ENCODE measurements around the gene LEFTY1. TPM values are rescaled to one million over a fixed set of nuclear protein-coding genes. Genes with fewer than 3 reads are reported as not detected.

The LEFTY1 gene
- polyA plus RNA-seq, 1 donor from 2014 or later, result 4.1 TPM

DNA sequence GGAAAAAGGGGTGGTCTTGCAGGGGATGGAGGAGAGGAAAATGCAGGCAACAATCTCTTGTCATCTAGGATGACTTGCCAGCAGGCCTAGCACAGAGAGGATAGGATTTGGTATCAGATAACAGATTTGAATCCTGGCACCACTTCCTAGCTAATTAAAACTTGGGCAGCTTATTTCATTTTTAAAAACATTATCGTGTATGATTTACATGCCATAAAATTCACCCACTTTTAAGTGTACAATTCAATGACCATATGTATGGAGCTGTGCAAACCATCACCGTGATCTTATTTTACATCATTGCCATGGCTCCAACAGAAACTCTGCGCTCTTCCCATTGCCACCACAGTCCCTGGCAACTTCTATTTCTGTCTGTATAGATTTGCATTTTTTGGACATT is 28.2 kb upstream of the LEFTY1 start:
- Histone ChIP-seq H3K79me2 (replicated peaks; ENCODE audit: insufficient read depth, low read length) (no peaks in the 10 kb centered on the region), H3K9me3 (ENCODE audit: low read length) (no peaks in the 10 kb centered on the region), H2AFZ (ENCODE audit: low read depth, low read length) (no peak overlapping the region), H3K4me2 (ENCODE audit: low read length) (no peak overlapping the region), H3K9ac (ENCODE audit: low read length) (no peak overlapping the region), H3F3A (ENCODE audit: insufficient read depth, low read length, poor library complexity, severe bottlenecking) (no peaks in the 10 kb centered on the region), H3K27ac (ENCODE audit: low read length) (no peak overlapping the region), H3K27me3 (ENCODE audit: insufficient read depth, low read depth, low read length) (no peaks in the 10 kb centered on the region), H3K9me2 (ENCODE audit: insufficient read depth, low read length) (no peaks in the 10 kb centered on the region), H3K4me3 (ENCODE audit: low read length) (no peak overlapping the region), H4K20me1 (ENCODE audit: insufficient read depth) (no peaks in the 10 kb centered on the region), H3K36me3 (ENCODE audit: insufficient read depth, low read length) (no peaks in the 10 kb centered on the region)
- no peak for TF ChIP-seq MXI1 (conservative IDR thresholded peaks at IDR 0.05; ENCODE audit: poor library complexity, severe bottlenecking)
- TF ChIP-seq POLR2AphosphoS5 (IDR thresholded peaks at IDR 0.05), result no peak

DNA sequence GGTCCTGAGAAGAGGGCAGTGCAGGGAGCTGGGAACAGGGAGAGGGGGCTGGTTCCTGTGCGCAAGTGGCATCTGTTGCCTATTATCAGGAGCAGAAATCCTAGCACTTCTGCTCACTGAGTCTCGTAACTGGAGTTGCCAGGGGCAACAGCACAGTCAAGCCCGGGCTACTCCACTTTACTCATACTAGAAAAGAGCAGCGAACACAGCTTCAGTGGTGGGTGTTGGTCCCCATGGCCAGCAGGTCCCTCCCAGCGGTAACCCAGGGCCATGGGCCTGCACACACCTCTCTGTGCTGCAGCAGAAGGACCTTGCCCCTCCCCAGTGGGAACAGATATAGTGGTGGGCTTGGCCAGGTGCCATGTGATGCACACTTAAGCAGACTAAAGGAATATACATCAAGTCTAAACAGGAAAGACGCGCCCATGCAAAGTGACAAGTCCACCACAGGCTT is 26.6 kb upstream of the LEFTY1 start:
- H3K9me3 ChIP-seq (ENCODE audit: low read length), result no peaks in the 10 kb centered on the region
- no peak overlapping the region for H2AFZ ChIP-seq (ENCODE audit: low read depth, low read length)
- H4K20me1 ChIP-seq (ENCODE audit: insufficient read depth), result no peaks in the 10 kb centered on the region
- no peaks in the 10 kb centered on the region for H3K9me2 ChIP-seq (ENCODE audit: insufficient read depth, low read length)
- peak overlapping the region; percentile 71 for H3K27ac ChIP-seq (ENCODE audit: low read length)
- peak overlapping the region; percentile 34 for H3K4me3 ChIP-seq (ENCODE audit: low read length)
- H3K9ac ChIP-seq (ENCODE audit: low read length), result peak overlapping the region; percentile 53
- no peaks in the 10 kb centered on the region for H3K27me3 ChIP-seq (ENCODE audit: insufficient read depth, low read depth, low read length)
- H3F3A ChIP-seq (ENCODE audit: insufficient read depth, low read length, poor library complexity, severe bottlenecking), result no peaks in the 10 kb centered on the region
- H3K36me3 ChIP-seq (ENCODE audit: insufficient read depth, low read length), result no peaks in the 10 kb centered on the region
- peak overlapping the region; percentile 63 for H3K4me2 ChIP-seq (ENCODE audit: low read length)
- H3K79me2 ChIP-seq (replicated peaks; ENCODE audit: insufficient read depth, low read length), result no peaks in the 10 kb centered on the region
- TF ChIP-seq EP300 (conservative IDR thresholded peaks at IDR 0.05; ENCODE audit: poor library complexity, severe bottlenecking) (peak; percentile 4), TAF1 (IDR thresholded peaks at IDR 0.05; ENCODE audit: low read depth) (no peak), RAD21 (conservative IDR thresholded peaks at IDR 0.05) (no peak)
- TF ChIP-seq, protein P1, sequence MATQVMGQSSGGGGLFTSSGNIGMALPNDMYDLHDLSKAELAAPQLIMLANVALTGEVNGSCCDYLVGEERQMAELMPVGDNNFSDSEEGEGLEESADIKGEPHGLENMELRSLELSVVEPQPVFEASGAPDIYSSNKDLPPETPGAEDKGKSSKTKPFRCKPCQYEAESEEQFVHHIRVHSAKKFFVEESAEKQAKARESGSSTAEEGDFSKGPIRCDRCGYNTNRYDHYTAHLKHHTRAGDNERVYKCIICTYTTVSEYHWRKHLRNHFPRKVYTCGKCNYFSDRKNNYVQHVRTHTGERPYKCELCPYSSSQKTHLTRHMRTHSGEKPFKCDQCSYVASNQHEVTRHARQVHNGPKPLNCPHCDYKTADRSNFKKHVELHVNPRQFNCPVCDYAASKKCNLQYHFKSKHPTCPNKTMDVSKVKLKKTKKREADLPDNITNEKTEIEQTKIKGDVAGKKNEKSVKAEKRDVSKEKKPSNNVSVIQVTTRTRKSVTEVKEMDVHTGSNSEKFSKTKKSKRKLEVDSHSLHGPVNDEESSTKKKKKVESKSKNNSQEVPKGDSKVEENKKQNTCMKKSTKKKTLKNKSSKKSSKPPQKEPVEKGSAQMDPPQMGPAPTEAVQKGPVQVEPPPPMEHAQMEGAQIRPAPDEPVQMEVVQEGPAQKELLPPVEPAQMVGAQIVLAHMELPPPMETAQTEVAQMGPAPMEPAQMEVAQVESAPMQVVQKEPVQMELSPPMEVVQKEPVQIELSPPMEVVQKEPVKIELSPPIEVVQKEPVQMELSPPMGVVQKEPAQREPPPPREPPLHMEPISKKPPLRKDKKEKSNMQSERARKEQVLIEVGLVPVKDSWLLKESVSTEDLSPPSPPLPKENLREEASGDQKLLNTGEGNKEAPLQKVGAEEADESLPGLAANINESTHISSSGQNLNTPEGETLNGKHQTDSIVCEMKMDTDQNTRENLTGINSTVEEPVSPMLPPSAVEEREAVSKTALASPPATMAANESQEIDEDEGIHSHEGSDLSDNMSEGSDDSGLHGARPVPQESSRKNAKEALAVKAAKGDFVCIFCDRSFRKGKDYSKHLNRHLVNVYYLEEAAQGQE (IDR thresholded peaks at IDR 0.05; ENCODE audit: borderline replicate concordance), result peak; percentile 15

- peak overlapping the region; percentile 63 for H3K4me2 ChIP-seq (ENCODE audit: low read length)
These were observed 26.0 kb upstream of the LEFTY1 start for GRCh38 chr1:225914947-225915346.

GRCh38 chr1:225914391-225914790 is 25.4 kb upstream of the LEFTY1 start:
- no peaks in the 10 kb centered on the region for H4K20me1 ChIP-seq (ENCODE audit: insufficient read depth)
- no peaks in the 10 kb centered on the region for H3K36me3 ChIP-seq (ENCODE audit: insufficient read depth, low read length)
- H3K4me3 ChIP-seq (ENCODE audit: low read length), result peak overlapping the region; percentile 34
- no peaks in the 10 kb centered on the region for H3F3A ChIP-seq (ENCODE audit: insufficient read depth, low read length, poor library complexity, severe bottlenecking)
- H3K79me2 ChIP-seq (replicated peaks; ENCODE audit: insufficient read depth, low read length), result no peaks in the 10 kb centered on the region
- H3K9ac ChIP-seq (ENCODE audit: low read length), result peak overlapping the region; percentile 53
- TF ChIP-seq EP300 (conservative IDR thresholded peaks at IDR 0.05; ENCODE audit: poor library complexity, severe bottlenecking), result no peak
- H3K27me3 ChIP-seq (ENCODE audit: insufficient read depth, low read depth, low read length), result no peaks in the 10 kb centered on the region
- no peaks in the 10 kb centered on the region for H3K9me3 ChIP-seq (ENCODE audit: low read length)
- H3K4me2 ChIP-seq (ENCODE audit: low read length), result peak overlapping the region; percentile 63
- no peaks in the 10 kb centered on the region for H3K9me2 ChIP-seq (ENCODE audit: insufficient read depth, low read length)
- H2AFZ ChIP-seq (ENCODE audit: low read depth, low read length), result no peak overlapping the region
- peak overlapping the region; percentile 71 for H3K27ac ChIP-seq (ENCODE audit: low read length)

More at GRCh38 chr1:225914947-225915346, 26.0 kb upstream of the LEFTY1 start:
- Histone ChIP-seq H3K4me3 (ENCODE audit: low read length) (peak overlapping the region; percentile 34), H3K9me3 (ENCODE audit: low read length) (no peaks in the 10 kb centered on the region), H3K27ac (ENCODE audit: low read length) (peak overlapping the region; percentile 71), H3K79me2 (replicated peaks; ENCODE audit: insufficient read depth, low read length) (no peaks in the 10 kb centered on the region), H3K36me3 (ENCODE audit: insufficient read depth, low read length) (no peaks in the 10 kb centered on the region), H3K27me3 (ENCODE audit: insufficient read depth, low read depth, low read length) (no peaks in the 10 kb centered on the region), H4K20me1 (ENCODE audit: insufficient read depth) (no peaks in the 10 kb centered on the region), H2AFZ (ENCODE audit: low read depth, low read length) (peak overlapping the region; percentile 4), H3K9me2 (ENCODE audit: insufficient read depth, low read length) (no peaks in the 10 kb centered on the region), H3F3A (ENCODE audit: insufficient read depth, low read length, poor library complexity, severe bottlenecking) (no peaks in the 10 kb centered on the region), H3K9ac (ENCODE audit: low read length) (peak overlapping the region; percentile 53)
- TF ChIP-seq EP300 (conservative IDR thresholded peaks at IDR 0.05; ENCODE audit: poor library complexity, severe bottlenecking) (peak; percentile 4), POLR2AphosphoS5 (IDR thresholded peaks at IDR 0.05) (no peak)
